Osteoblast (primary cell): Measurements from ENCODE around the gene RFX8. TPM values are rescaled to one million over a fixed set of nuclear protein-coding genes. Genes with fewer than 3 reads are reported as not detected.

Experiments used
- DNase-seq: peaks from one replicate; pipeline ENCODE4 v3.0.0; 2011; ENCODE audit warnings: low spot score, mixed read lengths; ENCODE audit not compliant: insufficient read length; ENCODE audit errors: missing footprints
- H2AFZ ChIP-seq: 2 replicates; pipeline ENCODE4 v1.6.0; 2011; ENCODE audit warnings: mild to moderate bottlenecking, low read length
- H3K27ac ChIP-seq: 2 replicates; pipeline ENCODE4 v1.5.1; 2011; ENCODE audit warnings: mild to moderate bottlenecking, low read depth, low read length, moderate library complexity
- H3K27me3 ChIP-seq: 2 replicates; pipeline ENCODE4 v1.6.0; 2012; ENCODE audit warnings: mild to moderate bottlenecking, control low read depth, inconsistent platforms, low read length, moderate library complexity; ENCODE audit not compliant: insufficient read depth
- H3K36me3 ChIP-seq: 2 replicates; pipeline ENCODE4 v1.5.1; 2011; ENCODE audit warnings: mild to moderate bottlenecking, low read length, control low read depth, moderate library complexity; ENCODE audit not compliant: insufficient read depth
- H3K4me1 ChIP-seq: 2 replicates; pipeline ENCODE4 v1.5.1; 2011; ENCODE audit warnings: mild to moderate bottlenecking, low read length, control low read depth, moderate library complexity; ENCODE audit not compliant: insufficient read depth
- H3K4me2 ChIP-seq: 2 replicates; pipeline ENCODE4 v1.6.0; 2011; ENCODE audit warnings: mild to moderate bottlenecking, low read length; ENCODE audit not compliant: insufficient read depth
- H3K4me3 ChIP-seq: fragments of 200-600 bp; sonication (generic); 3 replicates; pipeline ENCODE4 v1.5.1; 2012; ENCODE audit warnings: mild to moderate bottlenecking, low read length, inconsistent platforms; ENCODE audit not compliant: insufficient read depth
- H3K79me2 ChIP-seq: 2 replicates; pipeline ENCODE4 v1.6.0; 2012; ENCODE audit warnings: mild to moderate bottlenecking, low read length, control low read depth, inconsistent platforms; ENCODE audit not compliant: insufficient read depth
- H3K9me3 ChIP-seq: 2 replicates; pipeline ENCODE4 v1.5.1; 2011; ENCODE audit warnings: low read depth, low read length, control low read depth
- H4K20me1 ChIP-seq: 2 replicates; pipeline ENCODE4 v1.6.0; 2012; ENCODE audit warnings: mild to moderate bottlenecking, low read length, control low read depth; ENCODE audit not compliant: insufficient read depth
- CTCF ChIP-seq: IDR thresholded peaks from 2 replicates; pipeline ENCODE4 v1.5.1; 2011; ENCODE audit warnings: mild to moderate bottlenecking, low read depth, low read length, moderate library complexity; ENCODE audit errors: extremely low read depth
- total RNA-seq: library from RNA; depleted of rRNA; stranded (reverse); fragments of >200 nt; gene quantifications from 2 replicates; pipeline ENCODE4 v1.2.3, GENCODE V29; 2012

RFX8 gene
- total RNA-seq, 1 donor: 7.6 TPM

GRCh38 chr2:101496279-101496678, 21.4 kb upstream of the RFX8 start:
- no peak for DNase-seq
- no peaks in the 10 kb centered on the region for H3K27me3 ChIP-seq
- TF ChIP-seq CTCF: no peak
- H4K20me1 ChIP-seq: no peaks in the 10 kb centered on the region
- H3K9me3 ChIP-seq: no peaks in the 10 kb centered on the region
- H3K36me3 ChIP-seq: no peaks in the 10 kb centered on the region
- no peak overlapping the region for H3K27ac ChIP-seq
- H3K4me1 ChIP-seq: peaks cover 17% of the 10 kb centered on the region
- H3K79me2 ChIP-seq: no peaks in the 10 kb centered on the region
- peak overlapping the region; percentile 34 for H2AFZ ChIP-seq
- H3K4me2 ChIP-seq: no peak overlapping the region
- H3K4me3 ChIP-seq: no peak overlapping the region

GRCh38 chr2:101492936-101493473, 18.1 kb upstream of the RFX8 start:
- H2AFZ ChIP-seq: no peak overlapping the region
- no peaks in the 10 kb centered on the region for H3K36me3 ChIP-seq
- H3K79me2 ChIP-seq: no peaks in the 10 kb centered on the region
- H3K9me3 ChIP-seq: no peaks in the 10 kb centered on the region
- no peaks in the 10 kb centered on the region for H4K20me1 ChIP-seq
- H3K27me3 ChIP-seq: no peaks in the 10 kb centered on the region
- no peaks in the 10 kb centered on the region for H3K4me1 ChIP-seq
- H3K27ac ChIP-seq: no peak overlapping the region
- H3K4me2 ChIP-seq: no peak overlapping the region
- no peak overlapping the region for H3K4me3 ChIP-seq
- no peak for DNase-seq
- no peak for TF ChIP-seq CTCF

GRCh38 chr2:101486994-101487393, 12.1 kb upstream of the RFX8 start:
- Histone ChIP-seq H3K36me3 (no peaks in the 10 kb centered on the region), H3K79me2 (no peaks in the 10 kb centered on the region), H3K27ac (no peak overlapping the region), H3K4me1 (no peaks in the 10 kb centered on the region), H3K4me3 (no peak overlapping the region), H2AFZ (peak overlapping the region; percentile 42), H3K9me3 (no peaks in the 10 kb centered on the region), H3K27me3 (no peaks in the 10 kb centered on the region), H3K4me2 (no peak overlapping the region), H4K20me1 (no peaks in the 10 kb centered on the region)
- no peak for TF ChIP-seq CTCF
- DNase-seq: no peak

- no peak for TF ChIP-seq CTCF
- H3K4me3 ChIP-seq: no peak overlapping the region
- no peak overlapping the region for H2AFZ ChIP-seq
- H3K36me3 ChIP-seq: no peaks in the 10 kb centered on the region
- H3K4me1 ChIP-seq: no peaks in the 10 kb centered on the region
- no peaks in the 10 kb centered on the region for H4K20me1 ChIP-seq
- peak; percentile 4 for DNase-seq
- H3K9me3 ChIP-seq: no peaks in the 10 kb centered on the region
- H3K27me3 ChIP-seq: no peaks in the 10 kb centered on the region
- H3K27ac ChIP-seq: no peak overlapping the region
- no peaks in the 10 kb centered on the region for H3K79me2 ChIP-seq
- H3K4me2 ChIP-seq: no peak overlapping the region
These were observed 11.4 kb upstream of the RFX8 start for GRCh38 chr2:101486258-101486701.
